HG03378 (cell line): ENCODE results near the gene ANKRD13C.
A peak's percentile ranks its signal among the peaks of the same experiment; 100 is the strongest.
"Not testable (repeated sequence)": the region's sequence is repeated elsewhere in the genome, so short reads cannot be mapped to it uniquely, and the experiment has no call there.

Experiments used
- ATAC-seq: cut with Tn5 transposase; IDR thresholded peaks from one replicate; pipeline ENCODE4 v1.9.1; 2021; ENCODE audit warnings: mild to moderate bottlenecking, moderate library complexity; ENCODE audit not compliant: unreplicated experiment

The ANKRD13C gene

GRCh38 chr1:70354332-70355110 is at the start of gene ANKRD13C:
TSS of gene ANKRD13C (minus strand) at chr1:70354722. CDS start at chr1:70354408, 314 bp downstream.
- peak; percentile 86 for ATAC-seq

- no peak for ATAC-seq
Measured at GRCh38 chr1:70403759-70404158, 49.2 kb upstream of the ANKRD13C start.

- ATAC-seq = no peak
Measured at GRCh38 chr1:70401974-70402373, 47.5 kb upstream of the ANKRD13C start.

- no peak for ATAC-seq
Measured at GRCh38 chr1:70400335-70400734, 45.8 kb upstream of the ANKRD13C start.

- no peak for ATAC-seq
Measured at GRCh38 chr1:70397013-70397412, 42.5 kb upstream of the ANKRD13C start.

GRCh38 chr1:70396607-70397006 is 42.1 kb upstream of the ANKRD13C start:
- no peak for ATAC-seq

- no peak for ATAC-seq
Measured at GRCh38 chr1:70392626-70393025, 38.1 kb upstream of the ANKRD13C start.

- ATAC-seq = no peak
Measured at GRCh38 chr1:70387507-70387906, 33.0 kb upstream of the ANKRD13C start.

- ATAC-seq = no peak
Measured at GRCh38 chr1:70386121-70386520, 31.6 kb upstream of the ANKRD13C start.

GRCh38 chr1:70385477-70385876 is 31.0 kb upstream of the ANKRD13C start:
- no peak for ATAC-seq

GRCh38 chr1:70384542-70384941 is 30.0 kb upstream of the ANKRD13C start:
- no peak for ATAC-seq

GRCh38 chr1:70383483-70383882 is 29.0 kb upstream of the ANKRD13C start:
- ATAC-seq = no peak

GRCh38 chr1:70382682-70383081 is 28.2 kb upstream of the ANKRD13C start:
- peak; percentile 80 for ATAC-seq

- no peak for ATAC-seq
Measured at GRCh38 chr1:70376196-70376595, 21.7 kb upstream of the ANKRD13C start.

- not testable (repeated sequence) for ATAC-seq
Measured at GRCh38 chr1:70373580-70373979, 19.1 kb upstream of the ANKRD13C start.

GRCh38 chr1:70372426-70372825 is 17.9 kb upstream of the ANKRD13C start:
- no peak for ATAC-seq

- ATAC-seq = not testable (repeated sequence)
Measured at GRCh38 chr1:70371586-70371985, 17.1 kb upstream of the ANKRD13C start.

GRCh38 chr1:70367397-70367796 is 12.9 kb upstream of the ANKRD13C start:
- ATAC-seq = not testable (repeated sequence)

GRCh38 chr1:70366997-70367396 is 12.5 kb upstream of the ANKRD13C start:
- not testable (repeated sequence) for ATAC-seq

- ATAC-seq = not testable (repeated sequence)
Measured at GRCh38 chr1:70366425-70366952, 12.0 kb upstream of the ANKRD13C start.

GRCh38 chr1:70364439-70364838 is 9.9 kb upstream of the ANKRD13C start:
- ATAC-seq = no peak

- ATAC-seq = no peak
Measured at GRCh38 chr1:70361727-70362398, 7.3 kb upstream of the ANKRD13C start.
